ENCODE measurements around the gene GINS3. TPM values are rescaled to one million over a fixed set of nuclear protein-coding genes. Genes with fewer than 3 reads are reported as not detected.

GINS3 gene
- total RNA-seq, 1 experiment from 2014 or later = 7.3 TPM

DNA sequence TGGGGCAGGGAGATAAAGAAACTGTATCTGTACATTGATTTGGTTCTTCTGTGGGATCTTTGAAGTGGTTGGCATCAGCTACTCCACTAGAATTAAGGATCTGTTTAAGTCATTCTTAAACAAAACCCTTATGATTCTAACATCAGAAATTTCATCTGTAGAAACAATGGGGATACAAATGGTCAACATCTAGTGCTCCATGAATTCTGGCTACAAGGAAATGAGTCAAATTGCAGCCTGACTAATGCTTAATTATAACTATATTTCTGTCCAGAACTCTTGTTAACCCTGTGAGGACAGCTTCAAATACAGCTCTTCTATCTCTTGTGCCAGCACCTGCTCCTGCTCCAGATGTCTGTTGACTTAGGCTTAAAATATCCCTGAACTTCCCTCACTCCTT is 13.9 kb upstream of the GINS3 start (continued):
- no peak for TF ChIP-seq SMAD3 (CRISPR knock-in tag; IDR thresholded peaks at IDR 0.05; ENCODE audit: borderline replicate concordance)
- TF ChIP-seq IRF1 (CRISPR knock-in tag; IDR thresholded peaks at IDR 0.05) = no peak
- TF ChIP-seq ZNF232 (CRISPR knock-in tag; IDR thresholded peaks at IDR 0.05) = no peak
- no peak for TF ChIP-seq JUN (CRISPR knock-in tag; IDR thresholded peaks at IDR 0.05)
- no peak for TF ChIP-seq JAZF1 (CRISPR knock-in tag; IDR thresholded peaks at IDR 0.05)
- no peak for TF ChIP-seq RORB (CRISPR knock-in tag; IDR thresholded peaks at IDR 0.05)

DNA sequence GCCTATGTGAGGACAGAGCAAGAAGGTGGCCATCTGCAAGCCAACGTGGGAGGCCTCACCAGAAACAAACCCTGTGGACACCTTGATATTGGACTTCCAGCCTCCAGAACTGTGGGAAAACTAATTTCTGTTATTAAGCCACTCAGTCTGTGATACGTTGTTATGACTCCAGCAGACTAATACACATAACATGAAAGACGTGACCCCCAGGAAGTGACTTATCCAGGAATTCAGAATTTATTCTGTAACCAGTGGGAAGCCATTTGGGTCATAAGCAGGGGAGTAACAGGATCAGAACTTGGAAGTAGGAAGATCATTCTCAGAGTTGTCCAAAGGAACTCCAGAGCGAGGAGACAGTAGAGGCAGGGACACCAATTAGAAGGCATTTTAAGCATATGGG is 12.5 kb upstream of the GINS3 start:
- no peaks in the 10 kb centered on the region for H3K4me1 Mint-ChIP-seq
- H3K27ac Mint-ChIP-seq = no peak overlapping the region
- no peaks in the 10 kb centered on the region for H3K36me3 Mint-ChIP-seq
- H3K4me3 Mint-ChIP-seq = no peak overlapping the region
- TF ChIP-seq, protein P1, sequence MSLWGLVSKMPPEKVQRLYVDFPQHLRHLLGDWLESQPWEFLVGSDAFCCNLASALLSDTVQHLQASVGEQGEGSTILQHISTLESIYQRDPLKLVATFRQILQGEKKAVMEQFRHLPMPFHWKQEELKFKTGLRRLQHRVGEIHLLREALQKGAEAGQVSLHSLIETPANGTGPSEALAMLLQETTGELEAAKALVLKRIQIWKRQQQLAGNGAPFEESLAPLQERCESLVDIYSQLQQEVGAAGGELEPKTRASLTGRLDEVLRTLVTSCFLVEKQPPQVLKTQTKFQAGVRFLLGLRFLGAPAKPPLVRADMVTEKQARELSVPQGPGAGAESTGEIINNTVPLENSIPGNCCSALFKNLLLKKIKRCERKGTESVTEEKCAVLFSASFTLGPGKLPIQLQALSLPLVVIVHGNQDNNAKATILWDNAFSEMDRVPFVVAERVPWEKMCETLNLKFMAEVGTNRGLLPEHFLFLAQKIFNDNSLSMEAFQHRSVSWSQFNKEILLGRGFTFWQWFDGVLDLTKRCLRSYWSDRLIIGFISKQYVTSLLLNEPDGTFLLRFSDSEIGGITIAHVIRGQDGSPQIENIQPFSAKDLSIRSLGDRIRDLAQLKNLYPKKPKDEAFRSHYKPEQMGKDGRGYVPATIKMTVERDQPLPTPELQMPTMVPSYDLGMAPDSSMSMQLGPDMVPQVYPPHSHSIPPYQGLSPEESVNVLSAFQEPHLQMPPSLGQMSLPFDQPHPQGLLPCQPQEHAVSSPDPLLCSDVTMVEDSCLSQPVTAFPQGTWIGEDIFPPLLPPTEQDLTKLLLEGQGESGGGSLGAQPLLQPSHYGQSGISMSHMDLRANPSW (CRISPR knock-in tag; conservative IDR thresholded peaks at IDR 0.05; ENCODE audit: low read depth) = no peak
- TF ChIP-seq ZNF416 (CRISPR knock-in tag; IDR thresholded peaks at IDR 0.05) = no peak
- no peak for TF ChIP-seq FOXP1 (CRISPR knock-in tag; IDR thresholded peaks at IDR 0.05; ENCODE audit: borderline replicate concordance)
- TF ChIP-seq TP53 (CRISPR knock-in tag; IDR thresholded peaks at IDR 0.05) = no peak
- no peak for TF ChIP-seq GABPB1 (CRISPR knock-in tag; IDR thresholded peaks at IDR 0.05)
- no peak for TF ChIP-seq MYBL2 (CRISPR knock-in tag; IDR thresholded peaks at IDR 0.05)
- TF ChIP-seq E2F1 (CRISPR knock-in tag; IDR thresholded peaks at IDR 0.05) = no peak
- DNase-seq (ENCODE audit: low spot score) = no peak
- POLR2A ChIA-PET = no interaction called here
- no peak for ATAC-seq
- H3K27me3 Mint-ChIP-seq (ENCODE audit: low read depth) = peaks cover 18% of the 10 kb centered on the region
- peaks cover 3% of the 10 kb centered on the region for H3K9me3 Mint-ChIP-seq
- CTCF ChIA-PET = no interaction called here

- Mint-ChIP-seq H3K27me3 (ENCODE audit: low read depth) (peaks cover 18% of the 10 kb centered on the region), H3K36me3 (no peaks in the 10 kb centered on the region), H3K4me1 (no peaks in the 10 kb centered on the region), H3K9me3 (peaks cover 3% of the 10 kb centered on the region), H3K27ac (no peak overlapping the region), H3K4me3 (no peak overlapping the region)
- ChIA-PET CTCF (no interaction called here), POLR2A (no interaction called here)
- TF ChIP-seq ZNF416 (CRISPR knock-in tag; IDR thresholded peaks at IDR 0.05) (no peak), HMGXB4 (CRISPR knock-in tag; IDR thresholded peaks at IDR 0.05) (no peak), ZNF512 (CRISPR knock-in tag; IDR thresholded peaks at IDR 0.05; ENCODE audit: borderline replicate concordance) (no peak), ERG (CRISPR knock-in tag; IDR thresholded peaks at IDR 0.05) (no peak)
- TF ChIP-seq, protein P2, sequence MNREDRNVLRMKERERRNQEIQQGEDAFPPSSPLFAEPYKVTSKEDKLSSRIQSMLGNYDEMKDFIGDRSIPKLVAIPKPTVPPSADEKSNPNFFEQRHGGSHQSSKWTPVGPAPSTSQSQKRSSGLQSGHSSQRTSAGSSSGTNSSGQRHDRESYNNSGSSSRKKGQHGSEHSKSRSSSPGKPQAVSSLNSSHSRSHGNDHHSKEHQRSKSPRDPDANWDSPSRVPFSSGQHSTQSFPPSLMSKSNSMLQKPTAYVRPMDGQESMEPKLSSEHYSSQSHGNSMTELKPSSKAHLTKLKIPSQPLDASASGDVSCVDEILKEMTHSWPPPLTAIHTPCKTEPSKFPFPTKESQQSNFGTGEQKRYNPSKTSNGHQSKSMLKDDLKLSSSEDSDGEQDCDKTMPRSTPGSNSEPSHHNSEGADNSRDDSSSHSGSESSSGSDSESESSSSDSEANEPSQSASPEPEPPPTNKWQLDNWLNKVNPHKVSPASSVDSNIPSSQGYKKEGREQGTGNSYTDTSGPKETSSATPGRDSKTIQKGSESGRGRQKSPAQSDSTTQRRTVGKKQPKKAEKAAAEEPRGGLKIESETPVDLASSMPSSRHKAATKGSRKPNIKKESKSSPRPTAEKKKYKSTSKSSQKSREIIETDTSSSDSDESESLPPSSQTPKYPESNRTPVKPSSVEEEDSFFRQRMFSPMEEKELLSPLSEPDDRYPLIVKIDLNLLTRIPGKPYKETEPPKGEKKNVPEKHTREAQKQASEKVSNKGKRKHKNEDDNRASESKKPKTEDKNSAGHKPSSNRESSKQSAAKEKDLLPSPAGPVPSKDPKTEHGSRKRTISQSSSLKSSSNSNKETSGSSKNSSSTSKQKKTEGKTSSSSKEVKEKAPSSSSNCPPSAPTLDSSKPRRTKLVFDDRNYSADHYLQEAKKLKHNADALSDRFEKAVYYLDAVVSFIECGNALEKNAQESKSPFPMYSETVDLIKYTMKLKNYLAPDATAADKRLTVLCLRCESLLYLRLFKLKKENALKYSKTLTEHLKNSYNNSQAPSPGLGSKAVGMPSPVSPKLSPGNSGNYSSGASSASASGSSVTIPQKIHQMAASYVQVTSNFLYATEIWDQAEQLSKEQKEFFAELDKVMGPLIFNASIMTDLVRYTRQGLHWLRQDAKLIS (CRISPR knock-in tag; IDR thresholded peaks at IDR 0.05; ENCODE audit: borderline replicate concordance) = no peak
- DNase-seq (ENCODE audit: low spot score) (no peak), ATAC-seq (no peak)
These were observed 10.6 kb upstream of the GINS3 start for GRCh38 chr16:58381661-58382060.
